GM18508 (cell line): ENCODE data around the gene HS3ST5.
"Not testable (repeated sequence)": the region's sequence is repeated elsewhere in the genome, so short reads cannot be mapped to it uniquely, and the experiment has no call there.

Experiments
- ATAC-seq: cut with Tn5 transposase; IDR thresholded peaks from one replicate; pipeline ENCODE4 v1.9.1; 2021; ENCODE audit warnings: moderate number of reproducible peaks; ENCODE audit not compliant: insufficient read depth, unreplicated experiment

The HS3ST5 gene

GRCh38 chr6:114108119-114109002, 234.5 kb downstream of the HS3ST5 start:
- ATAC-seq: no peak

- ATAC-seq: no peak
Measured at GRCh38 chr6:114106020-114106419, 236.8 kb downstream of the HS3ST5 start.

- no peak for ATAC-seq
Measured at GRCh38 chr6:114101255-114101654, 241.6 kb downstream of the HS3ST5 start.

- ATAC-seq: no peak
Measured at GRCh38 chr6:114100215-114100994, 242.4 kb downstream of the HS3ST5 start.

- ATAC-seq: no peak
Measured at GRCh38 chr6:114096561-114097172, 246.2 kb downstream of the HS3ST5 start.

GRCh38 chr6:114092943-114093342, 249.9 kb downstream of the HS3ST5 start:
- ATAC-seq: no peak

- no peak for ATAC-seq
Measured at GRCh38 chr6:114090626-114091025, 252.2 kb downstream of the HS3ST5 start.

GRCh38 chr6:114087496-114087895, 255.3 kb downstream of the HS3ST5 start:
- ATAC-seq: no peak

- ATAC-seq: no peak
Measured at GRCh38 chr6:114085211-114085610, 257.6 kb downstream of the HS3ST5 start.

GRCh38 chr6:114084327-114084890, 258.4 kb downstream of the HS3ST5 start:
- no peak for ATAC-seq

GRCh38 chr6:114083251-114083650, 259.6 kb downstream of the HS3ST5 start:
- ATAC-seq: no peak

- ATAC-seq: no peak
Measured at GRCh38 chr6:114081730-114082129, 261.1 kb downstream of the HS3ST5 start.

- no peak for ATAC-seq
Measured at GRCh38 chr6:114080891-114081510, 261.8 kb downstream of the HS3ST5 start.

- ATAC-seq: not testable (repeated sequence)
Measured at GRCh38 chr6:114080410-114080809, 262.4 kb downstream of the HS3ST5 start.

GRCh38 chr6:114075777-114076176, 267.0 kb downstream of the HS3ST5 start:
- no peak for ATAC-seq

GRCh38 chr6:114075300-114075699, 267.5 kb downstream of the HS3ST5 start:
- no peak for ATAC-seq

GRCh38 chr6:114068771-114069170, 274.1 kb downstream of the HS3ST5 start:
- ATAC-seq: no peak

- ATAC-seq: no peak
Measured at GRCh38 chr6:114068116-114068515, 274.7 kb downstream of the HS3ST5 start.

GRCh38 chr6:114064862-114065261, 278.0 kb downstream of the HS3ST5 start:
- ATAC-seq: no peak

- ATAC-seq: no peak
Measured at GRCh38 chr6:114063956-114064355, 278.9 kb downstream of the HS3ST5 start.
